AG09319 (cell line): ENCODE results near the gene NECAB2.

Source experiments
- DNase-seq: peaks from one replicate; pipeline ENCODE4 v3.0.0-alpha.2; 2010; ENCODE audit warnings: low read depth; ENCODE audit errors: extremely low read depth
- CTCF ChIP-seq: IDR thresholded peaks from 2 replicates; pipeline ENCODE4 v1.5.1; 2011; ENCODE audit warnings: low read depth, mild to moderate bottlenecking, inconsistent platforms, low read length, moderate library complexity

Gene NECAB2

GRCh38 chr16:84049403-84050060 lies 81.5 kb downstream of the NECAB2 start:
- DNase-seq = no peak
- no peak for TF ChIP-seq CTCF

- TF ChIP-seq CTCF = no peak
- no peak for DNase-seq
These were observed 82.3 kb downstream of the NECAB2 start for GRCh38 chr16:84050316-84050715.

DNA sequence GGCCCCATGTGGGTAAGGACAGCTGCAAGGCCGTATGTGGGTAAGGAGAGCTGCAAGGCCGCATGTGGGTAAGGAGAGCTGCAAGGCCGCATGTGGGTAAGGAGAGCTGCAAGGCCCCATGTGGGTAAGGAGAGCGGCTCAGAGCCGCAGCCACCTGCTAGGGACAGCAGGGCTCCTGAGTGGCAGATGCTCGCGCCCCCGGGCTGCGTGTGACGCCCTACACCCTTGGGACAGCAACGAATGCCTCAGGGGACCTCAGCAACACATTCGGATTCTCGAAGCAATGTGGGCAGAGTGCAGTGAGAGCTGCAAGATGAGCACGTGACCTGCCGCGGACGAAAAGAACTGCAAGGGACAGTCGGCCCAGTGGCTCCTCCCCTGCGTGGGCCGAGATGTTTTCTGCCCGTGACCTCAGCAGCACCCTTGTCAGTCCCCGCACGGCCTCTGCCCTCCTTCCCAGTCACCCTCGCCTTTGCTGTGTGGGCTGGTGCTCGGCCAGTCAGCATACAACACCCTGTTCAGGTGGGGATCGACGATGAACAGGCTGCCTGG lies 84.1 kb downstream of the NECAB2 start:
- no peak for DNase-seq
- TF ChIP-seq CTCF = no peak
